IPS-NIHi11 (cell line): Measurements from ENCODE around the gene PLEKHA4.
"Not testable (repeated sequence)": the region's sequence is repeated elsewhere in the genome, so short reads cannot be mapped to it uniquely, and the experiment has no call there.

ENCODE experiments used
- DNase-seq: peaks from one replicate; pipeline ENCODE4 v3.0.0; 2012; ENCODE audit warnings: mixed read lengths, low spot score

PLEKHA4 gene

DNA sequence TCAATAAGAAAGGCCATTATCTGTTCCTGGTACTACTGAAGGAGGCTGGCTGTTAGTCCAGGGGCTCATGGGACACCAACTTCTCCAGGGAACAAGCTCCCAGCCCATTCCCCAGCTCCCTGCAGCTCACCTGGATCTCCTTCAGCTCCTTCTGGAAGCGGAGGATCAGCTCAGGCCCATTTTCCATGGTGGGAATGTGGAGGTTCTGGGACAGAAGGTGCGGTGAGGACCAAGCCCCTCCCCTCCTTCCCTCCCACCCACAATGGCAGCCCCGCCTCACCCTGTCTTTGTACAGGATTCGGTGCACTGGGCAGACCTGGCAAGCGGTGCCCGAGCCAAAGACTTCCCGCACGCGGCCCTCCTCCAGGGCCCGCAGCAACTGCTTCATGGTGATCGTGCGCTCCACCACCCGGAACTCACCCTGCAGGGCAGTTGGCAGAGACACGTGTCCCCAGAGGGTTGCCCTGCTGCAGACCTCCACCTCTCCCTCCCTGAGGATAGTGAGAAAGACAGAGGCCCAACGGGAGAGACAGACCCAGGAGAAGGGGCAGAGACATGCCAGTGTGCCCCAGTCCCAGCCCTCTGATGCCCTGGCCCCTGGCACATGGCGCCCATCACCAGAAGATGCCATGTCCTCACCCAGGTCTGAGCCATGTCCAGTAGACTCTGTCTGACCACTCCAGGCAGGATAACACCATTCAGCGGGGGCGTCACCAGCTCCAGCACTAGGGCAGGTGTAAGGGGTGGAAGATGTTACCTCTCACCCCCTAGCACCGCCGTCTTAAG, 71.9 kb downstream of the PLEKHA4 start:
- no peak for DNase-seq

DNA sequence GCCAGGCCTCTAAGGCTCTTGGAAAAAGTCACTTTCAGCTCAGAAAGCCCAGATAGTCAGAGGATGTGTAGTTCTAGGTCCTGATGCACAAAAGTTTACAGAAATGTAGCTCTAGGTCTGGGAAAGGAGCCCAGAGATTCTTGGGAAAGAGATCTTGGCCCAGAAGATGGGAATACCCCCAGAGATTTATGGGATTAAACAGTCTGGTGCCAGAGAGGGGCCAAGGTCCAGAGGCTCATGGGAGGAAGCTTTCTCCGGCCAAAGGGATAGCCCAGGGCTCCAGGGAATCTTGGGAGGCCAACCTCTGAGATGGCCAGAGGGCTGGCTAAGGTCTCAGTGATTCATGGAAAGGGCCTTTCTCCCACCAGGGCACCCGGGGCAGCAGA, 72.7 kb downstream of the PLEKHA4 start:
- DNase-seq = no peak

DNA sequence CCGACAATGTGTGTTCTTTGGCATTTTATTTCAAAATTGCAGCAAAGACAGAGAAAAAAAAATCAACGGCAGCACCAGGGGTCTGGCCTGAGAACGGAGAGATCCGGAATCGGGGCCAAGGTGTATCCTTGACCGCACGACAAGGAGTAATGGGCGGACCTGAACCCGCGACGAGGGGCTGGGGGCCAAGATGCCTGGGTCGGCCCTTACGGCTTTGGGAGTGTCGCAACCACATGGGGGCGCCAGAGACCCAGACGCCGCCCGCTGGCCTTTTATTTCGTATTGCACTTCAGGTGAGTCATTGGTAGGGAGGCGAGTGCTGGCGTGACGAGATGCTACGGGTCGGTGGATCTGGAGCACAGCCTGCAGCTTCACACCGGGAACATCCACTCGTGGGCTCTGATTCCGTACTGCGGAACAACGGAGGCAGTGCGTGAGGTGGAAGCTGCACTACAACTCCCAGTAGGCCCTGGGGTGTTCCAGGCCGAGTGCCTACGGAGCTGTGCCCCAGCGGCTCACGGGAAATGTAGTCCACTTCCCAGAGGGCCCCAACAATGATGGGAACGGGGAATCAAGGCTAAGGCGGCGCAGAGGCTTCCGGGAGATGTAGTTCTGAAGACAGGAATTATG, 73.2 kb downstream of the PLEKHA4 start:
- DNase-seq = peak; percentile 95

DNA sequence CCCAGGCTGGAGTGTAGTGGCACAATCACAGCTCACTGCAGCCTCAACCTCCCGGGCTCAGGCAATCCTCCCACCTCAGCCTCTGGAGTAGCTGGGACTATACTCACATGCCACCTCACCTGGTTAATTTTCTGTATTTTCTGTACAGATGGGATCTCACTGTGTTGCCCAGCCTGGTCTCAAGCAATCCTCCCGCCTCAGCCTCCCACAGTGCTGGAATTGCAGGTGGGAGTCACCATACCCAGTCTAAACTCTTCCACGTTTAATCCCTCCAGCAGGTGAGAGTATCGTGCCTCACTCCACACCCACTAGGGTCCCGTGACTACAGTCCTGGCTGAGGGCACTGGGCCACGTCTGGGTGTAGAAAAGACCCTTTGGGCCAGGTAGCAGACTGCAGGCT, 74.1 kb downstream of the PLEKHA4 start:
- no peak for DNase-seq

DNA sequence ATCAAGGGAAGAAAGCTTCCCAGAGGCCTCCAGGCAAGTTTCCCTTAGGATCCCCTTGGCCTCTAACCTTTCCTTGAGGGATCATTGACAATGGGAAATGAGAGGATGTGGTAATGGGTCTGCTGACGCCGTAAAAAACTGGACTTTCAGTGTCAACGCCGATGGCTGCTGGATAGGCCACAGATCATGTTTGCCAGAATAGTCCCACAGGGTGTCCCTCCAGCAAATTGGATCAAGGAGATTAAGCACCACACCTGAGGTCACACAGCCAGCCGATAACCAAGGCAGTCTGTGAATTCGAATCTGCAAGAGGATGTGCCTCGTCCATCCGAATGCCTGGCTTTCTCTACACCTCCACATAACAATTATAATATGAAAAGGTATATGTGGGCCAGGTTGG, 75.1 kb downstream of the PLEKHA4 start:
- no peak for DNase-seq

DNA sequence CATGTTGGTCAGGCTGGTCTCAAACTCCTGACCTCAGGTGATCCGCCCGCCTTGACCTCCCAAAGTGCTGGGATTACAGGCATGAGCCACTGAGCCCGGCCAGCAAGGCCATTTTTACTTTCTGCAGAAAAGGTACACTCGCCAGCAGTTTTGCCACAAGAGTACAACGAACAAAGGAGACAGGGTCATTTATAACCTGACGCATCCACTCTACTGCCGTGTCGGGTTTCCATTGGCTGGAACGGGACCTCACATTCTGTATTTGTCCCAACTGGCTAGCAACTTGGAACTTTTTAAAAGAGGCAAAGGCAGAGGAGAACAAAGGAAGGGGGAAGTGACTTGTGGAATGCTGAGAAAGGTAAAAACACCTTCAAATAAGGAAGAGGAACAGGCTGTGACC, 81.1 kb downstream of the PLEKHA4 start:
- DNase-seq = not testable (repeated sequence)
